Stimulated activated CD8-positive, alpha-beta memory T cell treated with anti-CD3 and anti-CD28 coated beads, Interleukin-7, amount 100 ng/mL, for 4 hours (primary cell): Measurements from ENCODE around the gene PCED1B.
"Not testable (repeated sequence)": the region's sequence is repeated elsewhere in the genome, so short reads cannot be mapped to it uniquely, and the experiment has no call there.

Source experiments
- DNase-seq, 2 donors: peaks; one replicate each; pipeline ENCODE4 v3.0.0-alpha.2; 2020; ENCODE audit warnings: low read depth in 2 of 2

Gene PCED1B

GRCh38 chr12:47079468-47079980 lies at the start of gene PCED1B, which contains the start of gene AMIGO2:
TSS of gene PCED1B (plus strand) at chr12:47079621. CDS start at chr12:47235064, 155,443 bp downstream.
TSS of gene AMIGO2 (minus strand) at chr12:47079959. CDS start at chr12:47079002, 957 bp downstream.
- DNase-seq = peak; percentile 46 to 62

- no peak for DNase-seq
Observed at GRCh38 chr12:47029903-47030302, 49.5 kb upstream of the PCED1B start.

- DNase-seq = no peak
Observed at GRCh38 chr12:47032644-47033043, 46.8 kb upstream of the PCED1B start.

- no peak for DNase-seq
Observed at GRCh38 chr12:47033081-47033480, 46.3 kb upstream of the PCED1B start.

GRCh38 chr12:47033789-47034555 lies 45.4 kb upstream of the PCED1B start:
- no peak for DNase-seq

GRCh38 chr12:47034661-47035060 lies 44.8 kb upstream of the PCED1B start:
- DNase-seq = no peak

- DNase-seq = no peak
Observed at GRCh38 chr12:47035484-47035883, 43.9 kb upstream of the PCED1B start.

GRCh38 chr12:47038270-47038748 lies 41.1 kb upstream of the PCED1B start:
- no peak for DNase-seq

- DNase-seq = no peak
Observed at GRCh38 chr12:47039079-47039478, 40.3 kb upstream of the PCED1B start.

- no peak for DNase-seq
Observed at GRCh38 chr12:47039756-47040155, 39.7 kb upstream of the PCED1B start.

GRCh38 chr12:47041327-47041726 lies 38.1 kb upstream of the PCED1B start:
- DNase-seq = no peak

GRCh38 chr12:47048541-47048940 lies 30.9 kb upstream of the PCED1B start:
- no peak for DNase-seq

GRCh38 chr12:47051291-47051690 lies 28.1 kb upstream of the PCED1B start:
- not testable (repeated sequence) for DNase-seq

GRCh38 chr12:47052274-47052673 lies 27.1 kb upstream of the PCED1B start:
- DNase-seq = no peak

GRCh38 chr12:47053961-47054360 lies 25.5 kb upstream of the PCED1B start:
- no peak for DNase-seq

- no peak for DNase-seq
Observed at GRCh38 chr12:47054659-47055058, 24.8 kb upstream of the PCED1B start.

GRCh38 chr12:47055856-47056255 lies 23.6 kb upstream of the PCED1B start:
- DNase-seq = not testable (repeated sequence)

GRCh38 chr12:47056944-47057343 lies 22.5 kb upstream of the PCED1B start:
- not testable (repeated sequence) for DNase-seq

- DNase-seq = not testable (repeated sequence)
Observed at GRCh38 chr12:47058640-47059039, 20.8 kb upstream of the PCED1B start.

GRCh38 chr12:47065546-47065945 lies 13.9 kb upstream of the PCED1B start:
- no peak for DNase-seq

GRCh38 chr12:47066278-47067025 lies 13.0 kb upstream of the PCED1B start:
- DNase-seq = no peak

- no peak for DNase-seq
Observed at GRCh38 chr12:47067176-47067575, 12.2 kb upstream of the PCED1B start.
